Activated B cell treated with CpG ODN at 0.5 μM for 24 hours (primary cell): ENCODE data around the gene ANXA8. TPM values are rescaled to one million over a fixed set of nuclear protein-coding genes. Genes with fewer than 3 reads are reported as not detected.
"Not testable (repeated sequence)": the region's sequence is repeated elsewhere in the genome, so short reads cannot be mapped to it uniquely, and the experiment has no call there.

Experiments used
- ATAC-seq: fragments of 200-7000 bp; cut with Tn5 transposase; one replicate; pipeline ENCODE4 v1.10.0; 2021; ENCODE audit warnings: low read depth, mild to moderate bottlenecking, moderate library complexity
- CTCF ChIA-PET: fragments of 350-600 bp; sonication (Branson Sonifier 250); formaldehyde crosslinking; loops from one replicate; lab custom pipeline; 2021; ENCODE audit warnings: antibody characterized with exemption; lab: Charles Lee
- POLR2A ChIA-PET: fragments of 350-600 bp; sonication (Branson Sonifier 250); formaldehyde crosslinking; loops from one replicate; lab custom pipeline; 2021; ENCODE audit warnings: antibody characterized with exemption; lab: Charles Lee
- DNase-seq: peaks from one replicate; pipeline ENCODE4 v3.0.0; 2022
- H3K27ac Mint-ChIP-seq: one replicate; pipeline ENCODE4 v1.8.0; 2020; ENCODE audit warnings: mixed read lengths
- H3K27me3 Mint-ChIP-seq: one replicate; pipeline ENCODE4 v1.8.0; 2021; ENCODE audit warnings: mixed read lengths
- H3K36me3 Mint-ChIP-seq: one replicate; pipeline ENCODE4 v1.8.0; 2021; ENCODE audit warnings: low read depth, mixed read lengths
- H3K4me1 Mint-ChIP-seq: one replicate; pipeline ENCODE4 v1.8.0; 2021; ENCODE audit warnings: mixed read lengths
- H3K4me3 Mint-ChIP-seq: one replicate; pipeline ENCODE4 v1.8.0; 2020; ENCODE audit warnings: mild to moderate bottlenecking, mixed read lengths
- H3K9me3 Mint-ChIP-seq: one replicate; pipeline ENCODE4 v1.8.0; 2020; ENCODE audit warnings: mixed read lengths
- intact Hi-C: fragments of 100-400 bp; cut with micrococcal nuclease; formaldehyde crosslinking; loops from one replicate; pipeline ENCODE4 v1.15.1; 2024
- total RNA-seq: library from RNA; stranded (reverse); gene quantifications from 2 replicates; pipeline ENCODE4 v1.2.3, GENCODE V29; 2022

The ANXA8 gene
- total RNA-seq, result not detected in 2 replicates

GRCh38 chr10:47483923-47484322 lies at the start of gene ANXA8:
Gene ANXA8, minus strand, starts transcription at chr10:47484115. Its CDS starts 182 bp downstream, at chr10:47483933.
- H3K36me3 Mint-ChIP-seq, H3K27ac Mint-ChIP-seq, H3K9me3 Mint-ChIP-seq, intact Hi-C loops, H3K4me3 Mint-ChIP-seq, H3K4me1 Mint-ChIP-seq, DNase-seq, POLR2A ChIA-PET, ATAC-seq, H3K27me3 Mint-ChIP-seq: not testable (repeated sequence)
- CTCF ChIA-PET, result interaction anchor here (0.7 kb wide), 1 partner anchor 178 kb away, joined by 3 read pairs; no protein-coding TSS in a partner anchor

DNA sequence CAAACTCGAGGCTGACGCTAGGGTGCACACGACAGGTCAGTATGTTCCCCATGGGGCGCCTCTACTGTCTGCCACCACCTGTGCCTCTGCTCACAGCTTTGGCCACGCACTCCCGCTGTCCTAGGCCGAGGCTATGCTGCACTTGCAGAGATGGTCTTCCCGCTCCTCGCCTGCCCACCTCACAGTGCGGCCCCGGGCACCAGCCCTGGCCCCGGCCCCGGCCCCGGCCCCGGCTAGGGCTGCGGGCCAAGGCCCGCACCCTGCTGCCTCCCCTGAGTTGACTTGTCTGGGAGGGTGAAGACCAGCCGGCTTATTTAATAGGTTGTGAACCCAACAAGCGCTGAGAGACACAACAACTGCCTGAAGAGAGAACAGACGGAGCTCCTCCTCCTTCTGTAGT lies 39.6 kb upstream of the ANXA8 start, which contains the start of gene AGAP9:
Gene AGAP9 (minus strand): TSS at position 164 of the 400 bp plus-strand sequence. CDS start 112 bp downstream, at position 52.
- H3K36me3 Mint-ChIP-seq, CTCF ChIA-PET, POLR2A ChIA-PET, H3K27ac Mint-ChIP-seq, H3K9me3 Mint-ChIP-seq, H3K4me1 Mint-ChIP-seq, H3K4me3 Mint-ChIP-seq, DNase-seq, H3K27me3 Mint-ChIP-seq, ATAC-seq, intact Hi-C loops: not testable (repeated sequence)

DNA sequence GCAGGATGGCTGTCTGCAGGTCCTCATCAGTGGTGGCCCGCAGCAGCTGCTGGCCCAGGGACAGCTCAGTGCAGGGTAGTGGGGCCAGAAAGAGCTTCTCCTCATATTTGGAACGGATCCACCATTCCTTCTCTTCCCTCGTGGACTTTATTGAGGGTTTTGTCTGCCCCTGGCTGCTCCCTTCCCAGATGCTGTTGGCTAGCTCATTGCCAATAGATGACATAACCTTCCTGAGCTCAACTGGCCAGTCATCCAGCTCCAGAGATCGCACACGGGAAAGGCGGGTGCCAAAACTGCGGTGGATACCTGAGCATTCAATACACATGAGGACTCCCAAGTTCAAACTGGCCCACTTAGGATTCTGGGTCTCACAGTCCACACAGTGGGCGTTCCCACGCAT lies 18.4 kb upstream of the ANXA8 start:
- H3K27me3 Mint-ChIP-seq, intact Hi-C loops, H3K4me3 Mint-ChIP-seq, DNase-seq, CTCF ChIA-PET, POLR2A ChIA-PET, H3K9me3 Mint-ChIP-seq, H3K36me3 Mint-ChIP-seq, H3K4me1 Mint-ChIP-seq, ATAC-seq, H3K27ac Mint-ChIP-seq: not testable (repeated sequence)

GRCh38 chr10:47494226-47494625 lies 10.3 kb upstream of the ANXA8 start:
- H3K36me3 Mint-ChIP-seq, POLR2A ChIA-PET: not testable (repeated sequence)

GRCh38 chr10:47491600-47491999 lies 7.7 kb upstream of the ANXA8 start, which contains the start of gene FAM25G:
Gene FAM25G, minus strand, starts transcription at chr10:47491700. Its CDS starts 26 bp downstream, at chr10:47491674.
- ATAC-seq, DNase-seq, H3K36me3 Mint-ChIP-seq, POLR2A ChIA-PET, H3K27ac Mint-ChIP-seq, H3K4me1 Mint-ChIP-seq, H3K9me3 Mint-ChIP-seq, H3K27me3 Mint-ChIP-seq, CTCF ChIA-PET, intact Hi-C loops, H3K4me3 Mint-ChIP-seq: not testable (repeated sequence)

More at GRCh38 chr10:47494226-47494625, 10.3 kb upstream of the ANXA8 start:
- H3K27me3 Mint-ChIP-seq, H3K27ac Mint-ChIP-seq, CTCF ChIA-PET, H3K4me1 Mint-ChIP-seq, intact Hi-C loops, ATAC-seq, DNase-seq, H3K9me3 Mint-ChIP-seq, H3K4me3 Mint-ChIP-seq: not testable (repeated sequence)

- H3K4me3 Mint-ChIP-seq, H3K27me3 Mint-ChIP-seq, intact Hi-C loops, POLR2A ChIA-PET, H3K36me3 Mint-ChIP-seq, CTCF ChIA-PET, H3K4me1 Mint-ChIP-seq, H3K9me3 Mint-ChIP-seq, H3K27ac Mint-ChIP-seq, DNase-seq, ATAC-seq: not testable (repeated sequence)
Measured at GRCh38 chr10:47489630-47490029, 5.7 kb upstream of the ANXA8 start.

GRCh38 chr10:47485943-47486342 lies 2.0 kb upstream of the ANXA8 start:
- H3K4me1 Mint-ChIP-seq, H3K36me3 Mint-ChIP-seq, CTCF ChIA-PET, H3K27ac Mint-ChIP-seq, H3K4me3 Mint-ChIP-seq, ATAC-seq, DNase-seq, intact Hi-C loops, POLR2A ChIA-PET, H3K27me3 Mint-ChIP-seq, H3K9me3 Mint-ChIP-seq: not testable (repeated sequence)

DNA sequence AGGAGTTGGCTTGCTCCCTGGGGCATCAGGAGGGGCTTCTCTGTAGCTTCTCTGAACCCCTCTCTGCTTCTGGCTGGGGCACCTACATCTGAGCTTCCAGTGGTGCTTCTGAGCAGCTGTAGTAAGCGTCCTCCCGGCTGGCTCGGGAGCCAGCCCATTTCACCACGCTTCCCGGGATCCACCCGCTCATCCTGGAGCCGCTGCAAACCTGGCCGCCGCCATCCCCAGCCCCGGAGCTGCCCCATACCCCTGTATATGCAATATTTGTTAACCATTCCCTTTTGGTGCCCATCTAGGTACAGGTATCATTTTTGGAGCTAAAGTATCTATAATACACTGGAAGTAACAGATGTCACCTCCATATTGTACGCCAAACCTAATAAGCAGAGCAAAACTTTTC lies 871 bp upstream of the ANXA8 start:
- ATAC-seq, POLR2A ChIA-PET, H3K27ac Mint-ChIP-seq, H3K4me1 Mint-ChIP-seq, H3K4me3 Mint-ChIP-seq, H3K36me3 Mint-ChIP-seq, DNase-seq, H3K9me3 Mint-ChIP-seq, H3K27me3 Mint-ChIP-seq, intact Hi-C loops, CTCF ChIA-PET: not testable (repeated sequence)

GRCh38 chr10:47482367-47482766 lies 1.5 kb downstream of the ANXA8 start:
- H3K27me3 Mint-ChIP-seq, intact Hi-C loops, H3K27ac Mint-ChIP-seq, H3K4me1 Mint-ChIP-seq, POLR2A ChIA-PET, ATAC-seq, H3K4me3 Mint-ChIP-seq, DNase-seq, CTCF ChIA-PET, H3K36me3 Mint-ChIP-seq, H3K9me3 Mint-ChIP-seq: not testable (repeated sequence)

GRCh38 chr10:47481768-47482181 lies 2.1 kb downstream of the ANXA8 start:
- H3K36me3 Mint-ChIP-seq, H3K27me3 Mint-ChIP-seq, H3K27ac Mint-ChIP-seq, DNase-seq, H3K4me3 Mint-ChIP-seq, H3K4me1 Mint-ChIP-seq, CTCF ChIA-PET, ATAC-seq, H3K9me3 Mint-ChIP-seq, POLR2A ChIA-PET, intact Hi-C loops: not testable (repeated sequence)

- H3K27me3 Mint-ChIP-seq, intact Hi-C loops, H3K4me3 Mint-ChIP-seq, H3K9me3 Mint-ChIP-seq, H3K36me3 Mint-ChIP-seq, H3K4me1 Mint-ChIP-seq, H3K27ac Mint-ChIP-seq, ATAC-seq, DNase-seq, POLR2A ChIA-PET, CTCF ChIA-PET: not testable (repeated sequence)
Measured at GRCh38 chr10:47481182-47481766, 2.6 kb downstream of the ANXA8 start.

DNA sequence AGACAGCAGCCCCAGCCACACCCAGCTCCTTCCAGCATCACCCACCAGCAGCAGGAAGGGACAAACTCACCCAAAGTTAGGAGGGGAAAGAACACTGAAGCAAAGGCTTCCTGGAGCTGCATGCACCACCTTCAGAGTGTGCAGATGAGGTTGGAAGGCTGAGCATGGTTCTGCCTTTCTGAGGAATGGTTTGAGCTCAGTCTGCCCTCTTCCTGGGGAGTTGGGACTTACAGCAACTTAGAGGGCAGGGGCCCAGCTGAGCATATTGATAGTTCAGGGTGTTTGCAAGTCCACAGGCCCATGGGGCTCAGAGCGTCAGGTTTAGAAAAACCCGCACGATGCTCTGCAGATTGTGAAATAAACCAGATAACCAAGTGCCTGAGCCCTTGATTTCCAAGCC lies 3.8 kb downstream of the ANXA8 start:
- H3K36me3 Mint-ChIP-seq, H3K4me3 Mint-ChIP-seq, ATAC-seq, CTCF ChIA-PET, H3K4me1 Mint-ChIP-seq, POLR2A ChIA-PET, DNase-seq, H3K27ac Mint-ChIP-seq, H3K9me3 Mint-ChIP-seq, H3K27me3 Mint-ChIP-seq, intact Hi-C loops: not testable (repeated sequence)
